Endothelial cell of umbilical vein (primary cell): Measurements from ENCODE around the gene RMI2. TPM values are rescaled to one million over a fixed set of nuclear protein-coding genes. Genes with fewer than 3 reads are reported as not detected.

Experiments
- BruUV-seq: library from RNA; stranded (reverse); fragments of 400-500 nt; replicated peaks from 2 replicates; lab custom pipeline; 2021; lab: Mats Ljungman, UMichigan
- CTCF ChIA-PET: fragments of 300-600, 350-600 bp; sonication (Branson Sonifier 250); formaldehyde crosslinking; loops from one replicate; lab custom pipeline; 2021; ENCODE audit warnings: antibody characterized with exemption, inconsistent platforms; lab: Charles Lee
- POLR2A ChIA-PET: fragments of 300-600, 350-600 bp; sonication (Branson Sonifier 250); formaldehyde crosslinking; loops from one replicate; lab custom pipeline; 2021; ENCODE audit warnings: antibody characterized with exemption, inconsistent platforms; lab: Charles Lee
- DNase-seq: peaks from one replicate; pipeline ENCODE4 v3.0.0-alpha.2; 2011; ENCODE audit warnings: low read depth, low spot score
- FAIRE-seq: peaks from 2 replicates; lab custom pipeline; 2011; peaks lifted over from hg19 to GRCh38; lab: Jason Lieb, UNC
- H2AFZ ChIP-seq: 2 replicates; pipeline ENCODE4 v1.6.0; 2012; ENCODE audit warnings: low read depth, low read length, control low read depth, inconsistent platforms
- H3K27ac ChIP-seq: 2 replicates; pipeline ENCODE4 v1.5.1; 2011; ENCODE audit warnings: low read depth, mild to moderate bottlenecking, control low read depth, low read length, moderate library complexity; ENCODE audit not compliant: insufficient read depth
- H3K27me3 ChIP-seq, 2 experiments: 2 replicates each; pipeline versions ENCODE4 v1.6.0 to v1.6.1; 2011; ENCODE audit warnings: low read length in 2 of 2, mixed read lengths in 1 of 2; ENCODE audit not compliant: control insufficient read depth in 2 of 2, insufficient read depth in 2 of 2
- H3K36me3 ChIP-seq, 2 experiments: 2 replicates in 1 of 2; 3 replicates in 1 of 2; pipeline ENCODE4 v1.5.1; 2011; ENCODE audit warnings: low read length in 2 of 2, mild to moderate bottlenecking in 1 of 2, moderate library complexity in 1 of 2; ENCODE audit not compliant: control insufficient read depth in 2 of 2, insufficient read depth in 2 of 2; ENCODE audit errors: extremely low read depth in 1 of 2
- H3K4me1 ChIP-seq: 3 replicates; pipeline ENCODE4 v1.5.1; 2011; ENCODE audit warnings: mild to moderate bottlenecking, low read length; ENCODE audit not compliant: control insufficient read depth, insufficient read depth; ENCODE audit errors: extremely low read depth
- H3K4me2 ChIP-seq: 2 replicates; pipeline ENCODE4 v1.6.1; 2011; ENCODE audit warnings: low read length, control low read depth, mixed read lengths; ENCODE audit not compliant: insufficient read depth
- H3K4me3 ChIP-seq, 3 experiments: fragments of 200-600 bp in 1 of 3; sonication (generic), shearing (Covaris generic) in 1 of 3; replicated peaks in 1 of 3; 2 replicates each; pipeline ENCODE4 v1.5.1; 2011 to 2016; ENCODE audit warnings: control low read depth in 3 of 3, low read length in 3 of 3, mild to moderate bottlenecking in 2 of 3, inconsistent platforms in 1 of 3, low read depth in 1 of 3, moderate library complexity in 1 of 3; ENCODE audit not compliant: insufficient read depth in 1 of 3
- H3K79me2 ChIP-seq: 2 replicates; pipeline ENCODE4 v1.6.0; 2012; ENCODE audit warnings: low read length, inconsistent platforms; ENCODE audit not compliant: control insufficient read depth, insufficient read depth
- H3K9ac ChIP-seq: replicated peaks from 2 replicates; pipeline ENCODE3; 2011; ENCODE audit warnings: low read length, control low read depth; ENCODE audit not compliant: insufficient read depth; ENCODE audit errors: extremely low read depth
- H3K9me1 ChIP-seq: replicated peaks from 3 replicates; pipeline ENCODE4 v1.6.0; 2011; ENCODE audit warnings: mild to moderate bottlenecking, low read length; ENCODE audit not compliant: control insufficient read depth, insufficient read depth; ENCODE audit errors: extremely low read depth
- H3K9me3 ChIP-seq: replicated peaks from 2 replicates; pipeline ENCODE4 v1.5.1; 2012; ENCODE audit warnings: low read length, inconsistent platforms; ENCODE audit not compliant: control insufficient read depth, insufficient read depth
- H4K20me1 ChIP-seq: replicated peaks from 2 replicates; pipeline ENCODE3; 2011; ENCODE audit warnings: mild to moderate bottlenecking, low read length; ENCODE audit not compliant: control insufficient read depth, insufficient read depth; ENCODE audit errors: extremely low read depth
- CTCF ChIP-seq, 2 donors: IDR thresholded peaks; 1 replicate in 1 of 2; 2 replicates in 1 of 2; pipeline ENCODE4 v1.5.1; 2011; ENCODE audit warnings: low read length in 2 of 2, mild to moderate bottlenecking in 2 of 2, moderate library complexity in 2 of 2, control low read depth in 1 of 2, inconsistent platforms in 1 of 2, low read depth in 1 of 2; ENCODE audit not compliant: insufficient read depth in 1 of 2; ENCODE audit errors: extremely low read depth in 1 of 2
- EZH2 ChIP-seq: IDR thresholded peaks from 2 replicates; pipeline ENCODE4 v1.6.1; 2012; ENCODE audit warnings: borderline replicate concordance, low read depth, mild to moderate bottlenecking, moderate library complexity, low read length, inconsistent platforms; ENCODE audit not compliant: severe bottlenecking
- FOS ChIP-seq: IDR thresholded peaks from 2 replicates; pipeline ENCODE4 v1.6.1; 2011; ENCODE audit warnings: mild to moderate bottlenecking, low read length, moderate library complexity, borderline replicate concordance; ENCODE audit not compliant: insufficient read depth
- GATA2 ChIP-seq: IDR thresholded peaks from 2 replicates; pipeline ENCODE4 v1.7.0; 2011; ENCODE audit warnings: low read depth, mild to moderate bottlenecking, moderate library complexity, mixed read lengths, low read length; ENCODE audit not compliant: insufficient read length, insufficient read depth
- JUN ChIP-seq: IDR thresholded peaks from 2 replicates; pipeline ENCODE4 v1.6.1; 2011; ENCODE audit warnings: borderline replicate concordance, low read depth; ENCODE audit not compliant: insufficient read length, insufficient read depth
- MAX ChIP-seq: IDR thresholded peaks from 2 replicates; pipeline ENCODE4 v1.6.1; 2011; ENCODE audit not compliant: insufficient read depth, insufficient read length
- MYC ChIP-seq: IDR thresholded peaks from one replicate; pipeline ENCODE4 v1.6.1; 2011; ENCODE audit warnings: mild to moderate bottlenecking, low read depth, low read length
- POLR2A ChIP-seq: IDR thresholded peaks from 2 replicates; pipeline ENCODE4 v1.6.1; 2012; ENCODE audit warnings: low read depth, mild to moderate bottlenecking, control low read depth, low read length
- POLR2AphosphoS5 ChIP-seq: IDR thresholded peaks from 2 replicates; pipeline ENCODE4 v1.6.1; 2012; ENCODE audit warnings: low read depth, mild to moderate bottlenecking, control low read depth, low read length, moderate library complexity; ENCODE audit not compliant: insufficient read depth
- dilution Hi-C: fragments of 300-500 bp; cut with MboI; formaldehyde crosslinking; loops from one replicate; pipeline ENCODE4 v1.15.0; 2019; ENCODE audit warnings: low sequenced_read_pairs; ENCODE audit not compliant: extremely low pct_ligation_motif_present
- intact Hi-C: fragments of 100-400 bp; cut with micrococcal nuclease; formaldehyde crosslinking; loops from one replicate; pipeline ENCODE4 v1.10.0; 2022
- polyA plus RNA-seq, 4 experiments: library from polyadenylated mRNA; depleted of rRNA in 3 of 4; stranded (reverse) in 3 of 4; unstranded in 1 of 4; fragments of >200 nt; gene quantifications; 2 replicates each; pipeline versions ENCODE4 v1.2.1 to v1.2.3, GENCODE V29; 2011 to 2012; ENCODE audit warnings: missing spikeins in 1 of 4
- total RNA-seq: library from RNA; stranded (reverse); gene quantifications from 2 replicates; pipeline ENCODE4 v1.2.3, GENCODE V29; 2021

Gene RMI2
- total and polyA plus RNA-seq, 2 donors (not counting 3 experiments of a cell fraction or from before 2014, with no cell fraction given): 5.3 to 7.7 TPM

DNA sequence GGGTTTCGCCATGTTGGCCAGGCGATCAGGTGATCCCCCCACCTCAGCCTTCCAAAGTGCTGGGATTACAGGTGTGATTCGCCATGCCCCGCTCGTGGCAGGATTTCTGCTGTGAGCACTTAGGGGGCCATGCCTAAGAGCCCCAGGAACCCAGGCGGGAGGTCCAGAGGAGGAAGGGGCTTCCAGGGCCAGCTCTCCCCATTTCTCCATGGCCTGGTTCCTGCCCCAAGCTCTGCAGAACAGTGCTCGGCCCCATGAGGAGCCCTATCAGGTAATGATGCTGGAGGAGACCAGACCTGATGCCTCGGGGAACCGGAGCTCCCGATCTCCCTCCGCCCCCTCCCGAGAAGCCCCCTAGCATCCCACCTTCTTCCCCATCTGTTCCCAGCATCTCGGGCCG, 53.6 kb downstream of the RMI2 start:
- ChIA-PET POLR2A (no interaction called here), CTCF (interaction anchor here (0.9 to 3.6 kb wide), 4 partner anchors 10 to 669 kb away, joined by 3 to 38 read pairs (median 5); no protein-coding TSS in a partner anchor)
- dilution Hi-C loops: no loop called here
- Histone ChIP-seq H3K79me2 (no peaks in the 10 kb centered on the region), H4K20me1 (no peaks in the 10 kb centered on the region), H2AFZ (no peak overlapping the region), H3K4me3 (no peak overlapping the region), H3K27me3 (no peaks in the 10 kb centered on the region), H3K27ac (no peak overlapping the region), H3K9ac (no peak overlapping the region), H3K9me3 (no peaks in the 10 kb centered on the region), H3K9me1 (no peaks in the 10 kb centered on the region), H3K36me3 (no peaks in the 10 kb centered on the region), H3K4me2 (no peak overlapping the region), H3K4me1 (no peaks in the 10 kb centered on the region)
- TF ChIP-seq CTCF (IDR thresholded peaks at IDR 0.05; ENCODE audit: extremely low read depth in 1 of 2, insufficient read depth in 1 of 2, low read depth in 1 of 2, low read length in 2 of 2): no peak
- TF ChIP-seq MYC: no peak
- no peak for TF ChIP-seq POLR2AphosphoS5
- TF ChIP-seq JUN: no peak
- TF ChIP-seq GATA2: no peak
- no peak for TF ChIP-seq EZH2
- TF ChIP-seq MAX: no peak
- TF ChIP-seq FOS: no peak
- no peak for TF ChIP-seq POLR2A
- FAIRE-seq (no peak), DNase-seq (no peak)
- intact Hi-C loops: no loop called here
- no TSS peak for BruUV-seq
